GM10847 (cell line): Measurements from ENCODE around the gene ZCCHC18.
"Not testable (repeated sequence)": the region's sequence is repeated elsewhere in the genome, so short reads cannot be mapped to it uniquely, and the experiment has no call there.

Experiments used
- POLR2A ChIP-seq: IDR thresholded peaks from 2 replicates; pipeline ENCODE4 v1.6.1; 2011; ENCODE audit not compliant: insufficient read length; ENCODE audit errors: extremely low read depth

The ZCCHC18 gene

GRCh38 chrX:104112326-104112951 is at the start of gene ZCCHC18:
TSS of gene ZCCHC18 (plus strand) at chrX:104112523. CDS start at chrX:104114112, 1,589 bp downstream.
- no peak for TF ChIP-seq POLR2A

GRCh38 chrX:104075778-104076445 is 36.4 kb upstream of the ZCCHC18 start, which contains the start of gene TMSB15C:
TSS of gene TMSB15C (minus strand) at chrX:104076236.
- not testable (repeated sequence) for TF ChIP-seq POLR2A

- no peak for TF ChIP-seq POLR2A
These were observed 28.3 kb upstream of the ZCCHC18 start for GRCh38 chrX:104084063-104084462.

GRCh38 chrX:104084534-104085277 is 27.6 kb upstream of the ZCCHC18 start:
- no peak for TF ChIP-seq POLR2A

- no peak for TF ChIP-seq POLR2A
These were observed 26.8 kb upstream of the ZCCHC18 start for GRCh38 chrX:104085477-104085876.

GRCh38 chrX:104085919-104086318 is 26.4 kb upstream of the ZCCHC18 start:
- no peak for TF ChIP-seq POLR2A

- TF ChIP-seq POLR2A, result no peak
These were observed 14.0 kb upstream of the ZCCHC18 start for GRCh38 chrX:104098151-104098808.

GRCh38 chrX:104098919-104099318 is 13.4 kb upstream of the ZCCHC18 start:
- TF ChIP-seq POLR2A, result no peak

GRCh38 chrX:104104676-104105075 is 7.6 kb upstream of the ZCCHC18 start:
- TF ChIP-seq POLR2A, result no peak

GRCh38 chrX:104105330-104106262 is 6.7 kb upstream of the ZCCHC18 start:
- no peak for TF ChIP-seq POLR2A

- no peak for TF ChIP-seq POLR2A
These were observed 3.4 kb upstream of the ZCCHC18 start for GRCh38 chrX:104108955-104109354.

- TF ChIP-seq POLR2A, result no peak
These were observed 1.1 kb downstream of the ZCCHC18 start for GRCh38 chrX:104113222-104113965.

- TF ChIP-seq POLR2A, result no peak
These were observed 5.4 kb downstream of the ZCCHC18 start for GRCh38 chrX:104117759-104118158.

GRCh38 chrX:104118765-104119164 is 6.4 kb downstream of the ZCCHC18 start:
- no peak for TF ChIP-seq POLR2A
